Esophagus squamous epithelium (tissue), 5 donors: ENCODE results near the gene ADA. TPM values are rescaled to one million over a fixed set of nuclear protein-coding genes. Genes with fewer than 3 reads are reported as not detected.

Experiments
- DNase-seq: peaks from one replicate; lab custom pipeline; 2025; lab: John Stamatoyannopoulos, UW
- H3K27ac ChIP-seq, 4 donors: fragments of 200-600 bp; sonication (generic); one replicate each; pipeline ENCODE4 v1.5.1; 2016 to 2019; ENCODE audit warnings: mild to moderate bottlenecking in 1 of 4
- H3K27me3 ChIP-seq, 4 donors: fragments of 200-600 bp; sonication (generic); 1 replicate in 3 of 4; 2 replicates in 1 of 4; pipeline versions ENCODE4 v1.5.1 to v1.6.0; 2017 to 2021; ENCODE audit warnings: antibody characterized with exemption in 1 of 4
- H3K36me3 ChIP-seq, 3 donors: fragments of 200-600 bp; sonication (generic); one replicate each; pipeline ENCODE4 v1.5.1; 2016 to 2019
- H3K4me1 ChIP-seq, 3 donors: fragments of 200-600 bp; sonication (generic); one replicate each; pipeline ENCODE4 v1.5.1; 2017 to 2019
- H3K4me3 ChIP-seq, 4 donors: fragments of 200-600 bp; sonication (generic); 1 replicate in 3 of 4; 2 replicates in 1 of 4; pipeline ENCODE4 v1.5.1; 2016 to 2019; ENCODE audit warnings: mild to moderate bottlenecking in 2 of 4, moderate library complexity in 1 of 4
- H3K9me3 ChIP-seq, 3 donors: fragments of 200-600 bp; sonication (generic); one replicate each; pipeline ENCODE4 v1.5.1; 2016 to 2019
- CTCF ChIP-seq, 6 experiments: fragments of 450-650 bp in 4 of 6; fragments of 200-600 bp in 2 of 6; sonication (generic) in 2 of 6; IDR thresholded peaks; one replicate each; pipeline ENCODE4 v1.5.1; 2016 to 2019; ENCODE audit warnings: antibody characterized with exemption in 6 of 6, mild to moderate bottlenecking in 4 of 6, moderate library complexity in 4 of 6
- POLR2A ChIP-seq, 4 donors: fragments of 450-650 bp; IDR thresholded peaks; one replicate each; pipeline ENCODE4 v1.6.1; 2017; ENCODE audit warnings: antibody characterized with exemption in 4 of 4, mild to moderate bottlenecking in 4 of 4, moderate library complexity in 3 of 4
- WGBS, 2 donors: methylation state at CpG; one replicate each; pipeline ENCODE4 v1.1.5; 2018; 5-methylcytosine and 5-hydroxymethylcytosine counted together
- intact Hi-C: fragments of 100-400 bp; cut with DNase I; formaldehyde crosslinking; loops from one replicate; pipeline ENCODE4 v1.15.0; 2022
- total RNA-seq, 4 donors: library from RNA; depleted of rRNA; stranded (reverse); fragments of >200 nt; gene quantifications; one replicate each; pipeline ENCODE4 v1.1.0, GENCODE V29; 2016
- donor health status: DM: yes; HTN: yes; CAD: no.

The ADA gene
- total RNA-seq, 4 donors from 2014 or later = 3.8 to 31.7 (median 15.7) TPM

- 44 to 50% methylated on average over 3 of the region's 3 CpGs for WGBS, 2 donors
- TF ChIP-seq CTCF (IDR thresholded peaks at IDR 0.05) = no peak
- no peak for TF ChIP-seq POLR2A (IDR thresholded peaks at IDR 0.05)
- no peaks in the 10 kb centered on the region for H3K36me3 ChIP-seq
- intact Hi-C loops = no loop called here
- H3K27ac ChIP-seq = no peak overlapping the region
- H3K4me1 ChIP-seq = no peaks in the 10 kb centered on the region
- H3K9me3 ChIP-seq = no peaks in the 10 kb centered on the region
- H3K4me3 ChIP-seq = no peak overlapping the region
- peaks cover 0 to 9% (median 0%) of the 10 kb centered on the region in 4 donors for H3K27me3 ChIP-seq
- DNase-seq = no peak
These were observed 12.6 kb upstream of the ADA start for GRCh38 chr20:44664131-44664530.

- no peak for TF ChIP-seq POLR2A (IDR thresholded peaks at IDR 0.05)
- TF ChIP-seq CTCF (IDR thresholded peaks at IDR 0.05) = no peak
- 73% methylated on average over 2 of the region's 3 CpGs; no CpG with 5 or more reads in 1 of the 2 donors for WGBS, 2 donors
- H3K9me3 ChIP-seq = no peaks in the 10 kb centered on the region
- intact Hi-C loops = no loop called here
- no peaks in the 10 kb centered on the region for H3K36me3 ChIP-seq
- no peak for DNase-seq
- H3K4me3 ChIP-seq = no peak overlapping the region
- H3K4me1 ChIP-seq = no peaks in the 10 kb centered on the region
- no peak overlapping the region for H3K27ac ChIP-seq
- peaks cover 0 to 5% (median 0%) of the 10 kb centered on the region in 4 donors for H3K27me3 ChIP-seq
These were observed 10.8 kb upstream of the ADA start for GRCh38 chr20:44662261-44662660.

GRCh38 chr20:44660581-44660980, 9.1 kb upstream of the ADA start:
- Histone ChIP-seq H3K27me3 (peaks cover 0 to 5% (median 0%) of the 10 kb centered on the region in 4 donors), H3K27ac (no peak overlapping the region), H3K9me3 (no peaks in the 10 kb centered on the region), H3K4me3 (no peak overlapping the region), H3K4me1 (no peaks in the 10 kb centered on the region), H3K36me3 (no peaks in the 10 kb centered on the region)
- 54 to 76% methylated on average over 4 to 5 of the region's 5 CpGs for WGBS, 2 donors
- intact Hi-C loops = no loop called here
- no peak for DNase-seq
- TF ChIP-seq POLR2A (IDR thresholded peaks at IDR 0.05) (no peak), CTCF (IDR thresholded peaks at IDR 0.05) (no peak)

GRCh38 chr20:44659931-44660330, 8.4 kb upstream of the ADA start:
- no peak overlapping the region for H3K4me3 ChIP-seq
- H3K27ac ChIP-seq = no peak overlapping the region
- 94 to 100% methylated on average over 1 to 2 of the region's 2 CpGs for WGBS, 2 donors
- no peaks in the 10 kb centered on the region for H3K9me3 ChIP-seq
- DNase-seq = no peak
- no peaks in the 10 kb centered on the region for H3K4me1 ChIP-seq
- TF ChIP-seq CTCF (IDR thresholded peaks at IDR 0.05) (no peak), POLR2A (IDR thresholded peaks at IDR 0.05) (no peak)
- H3K36me3 ChIP-seq = no peaks in the 10 kb centered on the region
- peaks cover 0 to 5% (median 0%) of the 10 kb centered on the region in 4 donors for H3K27me3 ChIP-seq
- intact Hi-C loops = no loop called here

- Histone ChIP-seq H3K36me3 (no peaks in the 10 kb centered on the region), H3K4me1 (no peaks in the 10 kb centered on the region), H3K27me3 (peaks cover 0 to 2% (median 0%) of the 10 kb centered on the region in 4 donors), H3K4me3 (no peak overlapping the region), H3K27ac (no peak overlapping the region), H3K9me3 (no peaks in the 10 kb centered on the region)
- intact Hi-C loops = no loop called here
- DNase-seq = no peak
- TF ChIP-seq CTCF (IDR thresholded peaks at IDR 0.05) (no peak), POLR2A (IDR thresholded peaks at IDR 0.05) (no peak)
These were observed 7.3 kb upstream of the ADA start for GRCh38 chr20:44658810-44659209.
